HG03135 (cell line): Measurements from ENCODE around the gene PHF1.
A peak's percentile ranks its signal among the peaks of the same experiment; 100 is the strongest.

Experiments
- ATAC-seq: cut with Tn5 transposase; IDR thresholded peaks from one replicate; pipeline ENCODE4 v1.9.1; 2021; ENCODE audit warnings: mild to moderate bottlenecking, moderate library complexity; ENCODE audit not compliant: unreplicated experiment

PHF1 gene

GRCh38 chr6:33453393-33454008 lies 42.7 kb downstream of the PHF1 start:
- no peak for ATAC-seq

GRCh38 chr6:33454009-33454946 lies 43.5 kb downstream of the PHF1 start, which contains the start of gene ZBTB9:
ZBTB9 (plus strand) TSS chr6:33454576; CDS start chr6:33455101, 525 bp downstream.
- peak; percentile 97 for ATAC-seq

GRCh38 chr6:33455051-33455450 lies 44.2 kb downstream of the PHF1 start:
- no peak for ATAC-seq

- ATAC-seq: no peak
These were observed 45.3 kb downstream of the PHF1 start for GRCh38 chr6:33456156-33456555.

GRCh38 chr6:33458676-33459075 lies 47.9 kb downstream of the PHF1 start:
- no peak for ATAC-seq

- no peak for ATAC-seq
These were observed 48.4 kb downstream of the PHF1 start for GRCh38 chr6:33459226-33459625.
